Mesothelial cell of epicardium (in vitro differentiated cells): ENCODE results near the gene LIMCH1. TPM values are rescaled to one million over a fixed set of nuclear protein-coding genes. Genes with fewer than 3 reads are reported as not detected.

Experiments used
- DNase-seq, 2 experiments: peaks; one replicate each; pipeline ENCODE4 v3.0.0; 2021; ENCODE audit warnings: low spot score in 2 of 2; ENCODE audit not compliant: unreplicated experiment in 2 of 2
- H3K27ac Mint-ChIP-seq: 2 replicates; pipeline ENCODE4 v1.8.0; 2021; ENCODE audit warnings: mixed read lengths
- H3K27me3 Mint-ChIP-seq: 2 replicates; pipeline ENCODE4 v1.8.0; 2021; ENCODE audit warnings: low read depth, mixed read lengths
- H3K36me3 Mint-ChIP-seq: 2 replicates; pipeline ENCODE4 v1.8.0; 2021; ENCODE audit warnings: mixed read lengths
- H3K4me1 Mint-ChIP-seq: 2 replicates; pipeline ENCODE4 v1.8.0; 2021; ENCODE audit warnings: mixed read lengths
- H3K4me3 Mint-ChIP-seq: 2 replicates; pipeline ENCODE4 v1.8.0; 2021; ENCODE audit warnings: mild to moderate bottlenecking, moderate library complexity, mixed read lengths
- H3K9me3 Mint-ChIP-seq: 2 replicates; pipeline ENCODE4 v1.8.0; 2021; ENCODE audit warnings: mixed read lengths
- total RNA-seq: library from RNA; stranded (reverse); gene quantifications from 3 replicates; pipeline ENCODE4 v1.2.1, GENCODE V29; 2021
- TF ChIP-seq, protein P1 (sequence below): fragments of 200-600 bp; sonication (generic); IDR thresholded peaks from one replicate; pipeline ENCODE4 v1.5.0; 2021; ENCODE audit warnings: antibody characterized with exemption; ENCODE audit not compliant: unreplicated experiment

The LIMCH1 gene
- total RNA-seq, 1 donor from 2014 or later, result 66.8 TPM

DNA sequence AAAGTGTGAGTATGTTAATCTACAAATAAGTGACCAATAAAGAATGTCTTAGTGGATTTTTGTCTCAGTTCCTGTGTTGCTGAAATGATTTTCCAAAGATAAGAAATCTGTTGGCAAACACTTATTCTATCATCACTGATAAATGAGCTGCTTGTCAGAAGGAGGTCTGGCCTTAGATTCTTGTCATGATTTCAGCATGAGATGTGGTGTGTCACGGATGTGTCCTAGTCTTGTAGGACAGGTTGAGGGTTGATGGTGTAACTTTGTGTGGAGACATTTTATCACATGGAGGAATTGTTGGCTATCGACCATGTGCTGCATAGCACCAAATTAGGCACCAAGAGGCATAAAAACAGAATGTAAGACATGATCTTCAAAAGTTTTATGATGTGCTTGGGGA, 31.8 kb upstream of the LIMCH1 start:
- TF ChIP-seq, protein P1, sequence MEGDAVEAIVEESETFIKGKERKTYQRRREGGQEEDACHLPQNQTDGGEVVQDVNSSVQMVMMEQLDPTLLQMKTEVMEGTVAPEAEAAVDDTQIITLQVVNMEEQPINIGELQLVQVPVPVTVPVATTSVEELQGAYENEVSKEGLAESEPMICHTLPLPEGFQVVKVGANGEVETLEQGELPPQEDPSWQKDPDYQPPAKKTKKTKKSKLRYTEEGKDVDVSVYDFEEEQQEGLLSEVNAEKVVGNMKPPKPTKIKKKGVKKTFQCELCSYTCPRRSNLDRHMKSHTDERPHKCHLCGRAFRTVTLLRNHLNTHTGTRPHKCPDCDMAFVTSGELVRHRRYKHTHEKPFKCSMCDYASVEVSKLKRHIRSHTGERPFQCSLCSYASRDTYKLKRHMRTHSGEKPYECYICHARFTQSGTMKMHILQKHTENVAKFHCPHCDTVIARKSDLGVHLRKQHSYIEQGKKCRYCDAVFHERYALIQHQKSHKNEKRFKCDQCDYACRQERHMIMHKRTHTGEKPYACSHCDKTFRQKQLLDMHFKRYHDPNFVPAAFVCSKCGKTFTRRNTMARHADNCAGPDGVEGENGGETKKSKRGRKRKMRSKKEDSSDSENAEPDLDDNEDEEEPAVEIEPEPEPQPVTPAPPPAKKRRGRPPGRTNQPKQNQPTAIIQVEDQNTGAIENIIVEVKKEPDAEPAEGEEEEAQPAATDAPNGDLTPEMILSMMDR, result no peak
- Mint-ChIP-seq H3K9me3 (peaks cover 11% of the 10 kb centered on the region), H3K36me3 (peaks cover 25% of the 10 kb centered on the region), H3K27me3 (no peaks in the 10 kb centered on the region), H3K4me1 (peaks cover 9% of the 10 kb centered on the region), H3K27ac (no peak overlapping the region), H3K4me3 (no peak overlapping the region)
- DNase-seq, result no peak

DNA sequence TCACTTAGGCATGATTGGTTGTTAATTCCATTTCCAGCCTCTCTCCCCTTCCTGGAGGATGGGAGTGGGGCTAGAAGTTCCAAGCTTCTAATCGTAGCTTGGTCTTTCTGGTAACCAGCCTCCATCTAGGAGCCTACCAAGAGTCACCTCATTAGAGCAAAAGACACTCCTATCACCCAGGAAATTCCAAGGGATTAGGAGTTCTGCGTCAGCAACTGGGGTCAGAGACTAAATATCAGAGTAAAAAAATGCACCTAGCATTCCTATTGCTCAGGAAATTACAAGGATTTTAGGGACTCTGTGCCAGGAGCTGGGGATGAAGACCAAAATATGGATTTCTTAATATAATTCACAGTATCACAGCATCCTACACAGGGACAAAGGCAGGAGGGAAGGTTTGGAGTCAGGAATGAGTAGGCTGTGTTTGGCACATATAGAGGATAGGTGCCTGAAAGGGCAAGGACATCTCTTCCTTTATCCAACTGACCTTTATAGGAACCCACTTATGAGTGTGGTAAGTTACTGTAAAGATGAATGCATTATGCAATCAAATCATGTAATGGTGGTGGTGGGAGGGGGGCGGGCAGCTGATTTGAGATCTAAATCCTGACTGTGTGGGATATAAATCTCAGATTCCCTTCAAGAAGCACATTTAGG, 30.5 kb upstream of the LIMCH1 start:
- TF ChIP-seq, protein P1, result no peak
- Mint-ChIP-seq H3K4me3 (no peak overlapping the region), H3K36me3 (peaks cover 20% of the 10 kb centered on the region), H3K27ac (no peak overlapping the region), H3K4me1 (peaks cover 9% of the 10 kb centered on the region), H3K27me3 (no peaks in the 10 kb centered on the region), H3K9me3 (peaks cover 3% of the 10 kb centered on the region)
- DNase-seq, result no peak

GRCh38 chr4:41509451-41509866, 28.5 kb upstream of the LIMCH1 start:
- Mint-ChIP-seq H3K4me3 (no peak overlapping the region), H3K27ac (no peak overlapping the region), H3K9me3 (no peaks in the 10 kb centered on the region), H3K4me1 (peaks cover 9% of the 10 kb centered on the region), H3K27me3 (no peaks in the 10 kb centered on the region), H3K36me3 (peaks cover 10% of the 10 kb centered on the region)
- TF ChIP-seq, protein P1, result no peak
- DNase-seq, result no peak

- no peak for DNase-seq
- no peaks in the 10 kb centered on the region for H3K27me3 Mint-ChIP-seq
- peaks cover 10% of the 10 kb centered on the region for H3K36me3 Mint-ChIP-seq
- TF ChIP-seq, protein P1, result no peak
- H3K9me3 Mint-ChIP-seq, result no peaks in the 10 kb centered on the region
- H3K4me3 Mint-ChIP-seq, result no peak overlapping the region
- peaks cover 9% of the 10 kb centered on the region for H3K4me1 Mint-ChIP-seq
- no peak overlapping the region for H3K27ac Mint-ChIP-seq
Observed at GRCh38 chr4:41510179-41510578, 27.8 kb upstream of the LIMCH1 start.

- H3K27me3 Mint-ChIP-seq, result no peaks in the 10 kb centered on the region
- no peak for DNase-seq
- peaks cover 10% of the 10 kb centered on the region for H3K36me3 Mint-ChIP-seq
- H3K27ac Mint-ChIP-seq, result no peak overlapping the region
- H3K4me1 Mint-ChIP-seq, result no peaks in the 10 kb centered on the region
- no peak overlapping the region for H3K4me3 Mint-ChIP-seq
- H3K9me3 Mint-ChIP-seq, result no peaks in the 10 kb centered on the region
- TF ChIP-seq, protein P1, result no peak
Observed at GRCh38 chr4:41512136-41512535, 25.8 kb upstream of the LIMCH1 start.

GRCh38 chr4:41512596-41512995, 25.4 kb upstream of the LIMCH1 start:
- TF ChIP-seq, protein P1, result no peak
- Mint-ChIP-seq H3K27ac (no peak overlapping the region), H3K4me3 (no peak overlapping the region), H3K36me3 (peaks cover 10% of the 10 kb centered on the region), H3K27me3 (no peaks in the 10 kb centered on the region), H3K4me1 (no peaks in the 10 kb centered on the region), H3K9me3 (no peaks in the 10 kb centered on the region)
- DNase-seq, result no peak
